ENCODE data around the gene SP4. TPM values are rescaled to one million over a fixed set of nuclear protein-coding genes. Genes with fewer than 3 reads are reported as not detected.

Gene SP4
- total and polyA plus RNA-seq, 5 donors from 2014 or later, result 14.9 to 43.5 (median 16.6) TPM

DNA sequence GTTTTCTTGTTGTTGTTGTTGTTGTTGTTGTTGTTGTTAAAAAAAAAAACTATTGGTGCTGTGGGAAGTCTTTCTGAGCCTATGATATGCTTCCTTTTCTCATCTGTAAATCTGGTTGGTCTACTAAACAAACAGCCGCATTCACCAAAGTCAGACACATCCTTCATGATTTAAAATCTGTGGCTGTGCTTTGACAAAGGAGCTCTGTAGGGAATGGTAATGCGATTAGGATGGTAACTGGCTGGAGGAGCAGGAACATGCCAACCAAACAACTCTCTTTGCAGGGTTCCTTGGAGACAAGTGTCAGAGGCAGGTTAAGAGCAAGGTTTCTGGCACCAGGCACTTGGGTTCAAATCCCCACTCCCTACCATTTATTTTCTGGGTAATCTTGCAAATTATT lies 14.9 kb upstream of the SP4 start:
- Mint-ChIP-seq H3K27me3 (peaks cover 14% of the 10 kb centered on the region), H3K27ac (peak overlapping the region; percentile 67 to 72 (median 70)), H3K36me3 (peaks cover 3% of the 10 kb centered on the region), H3K4me3 (peak overlapping the region; percentile 12 to 63 (median 47)), H3K4me1 (peaks cover 20 to 57% (median 42%) of the 10 kb centered on the region in 4 donors), H3K9me3 (peaks cover 0 to 6% (median 0%) of the 10 kb centered on the region in 7 donors)
- ATAC-seq (ENCODE audit: low read depth in 2 of 2) (no peak), DNase-seq (peak in 1 of 3 donors; percentile 7)
- Histone ChIP-seq H3K27me3 (ENCODE audit: control insufficient read depth, insufficient read depth, low read length) (peaks cover 2% of the 10 kb centered on the region), H3K27ac (ENCODE audit: insufficient read depth, low read length, poor library complexity, severe bottlenecking) (peak overlapping the region; percentile 42), H3K36me3 (ENCODE audit: control insufficient read depth, insufficient read depth, low read length) (no peaks in the 10 kb centered on the region), H3K9me3 (ENCODE audit: control insufficient read depth in 2 of 2, low read length in 2 of 2) (no peaks in the 10 kb centered on the region), H3K4me1 (ENCODE audit: control insufficient read depth, insufficient read depth, low read length, poor library complexity, severe bottlenecking) (peaks cover 18% of the 10 kb centered on the region), H3K4me3 (ENCODE audit: low read depth, low read length) (peak overlapping the region; percentile 48)

- peak overlapping the region; percentile 67 to 86 (median 72) for H3K27ac Mint-ChIP-seq
Observed at GRCh38 chr7:21413502-21413901, 14.4 kb upstream of the SP4 start.

DNA sequence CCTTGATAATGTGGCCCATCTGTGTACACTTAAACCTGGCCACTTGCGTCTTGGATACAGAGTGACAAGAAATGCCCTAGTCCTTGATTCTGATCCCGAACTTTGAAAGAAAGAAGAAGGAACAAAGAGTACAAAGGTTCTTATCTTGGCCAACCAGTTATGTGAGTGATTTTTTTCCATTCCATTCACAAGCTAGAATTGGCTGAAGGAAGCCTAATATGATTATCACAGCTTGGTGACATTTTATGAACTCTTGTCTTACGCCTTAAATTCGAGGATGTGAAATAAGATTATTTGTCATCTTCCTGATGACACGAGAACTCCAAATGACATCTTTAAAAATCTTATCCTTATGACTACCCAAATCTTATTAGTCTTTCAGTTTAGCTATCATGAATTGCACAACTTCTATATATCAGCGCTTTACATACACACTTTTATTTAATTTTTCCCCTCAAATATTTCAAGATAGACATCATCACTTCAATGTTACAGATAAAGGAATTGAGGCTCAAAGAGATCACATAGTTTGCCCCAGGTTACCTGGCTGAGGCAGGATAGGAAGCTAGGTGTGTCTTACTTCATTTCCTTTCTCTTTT lies 13.0 kb upstream of the SP4 start:
- H3K4me1 Mint-ChIP-seq, result peaks cover 20 to 57% (median 41%) of the 10 kb centered on the region in 4 donors
- H3K9me3 ChIP-seq (ENCODE audit: control insufficient read depth in 2 of 2, low read length in 2 of 2), result no peaks in the 10 kb centered on the region
- H3K36me3 Mint-ChIP-seq, result no peaks in the 10 kb centered on the region
- H3K27me3 ChIP-seq (ENCODE audit: control insufficient read depth, insufficient read depth, low read length), result no peaks in the 10 kb centered on the region
- H3K27ac ChIP-seq (ENCODE audit: insufficient read depth, low read length, poor library complexity, severe bottlenecking), result no peak overlapping the region
- DNase-seq, result no peak
- H3K36me3 ChIP-seq (ENCODE audit: control insufficient read depth, insufficient read depth, low read length), result no peaks in the 10 kb centered on the region
- peak overlapping the region in 1 of 4 donors; percentile 19 for H3K4me3 Mint-ChIP-seq
- peaks cover 0 to 2% (median 0%) of the 10 kb centered on the region in 7 donors for H3K9me3 Mint-ChIP-seq
- H3K4me3 ChIP-seq (ENCODE audit: low read depth, low read length), result no peak overlapping the region
- ATAC-seq (ENCODE audit: low read depth in 2 of 2), result no peak
- H3K27ac Mint-ChIP-seq, result no peak overlapping the region
- peaks cover 11% of the 10 kb centered on the region for H3K27me3 Mint-ChIP-seq
- H3K4me1 ChIP-seq (ENCODE audit: control insufficient read depth, insufficient read depth, low read length, poor library complexity, severe bottlenecking), result peaks cover 18% of the 10 kb centered on the region

More at GRCh38 chr7:21413502-21413901, 14.4 kb upstream of the SP4 start:
- peaks cover 0 to 5% (median 0%) of the 10 kb centered on the region in 7 donors for H3K9me3 Mint-ChIP-seq
- H3K27me3 ChIP-seq (ENCODE audit: control insufficient read depth, insufficient read depth, low read length), result no peaks in the 10 kb centered on the region
- H3K36me3 ChIP-seq (ENCODE audit: control insufficient read depth, insufficient read depth, low read length), result no peaks in the 10 kb centered on the region
- H3K9me3 ChIP-seq (ENCODE audit: control insufficient read depth in 2 of 2, low read length in 2 of 2), result no peaks in the 10 kb centered on the region
- peak overlapping the region in 1 of 4 donors; percentile 1 for H3K4me3 Mint-ChIP-seq
- peaks cover 20 to 59% (median 43%) of the 10 kb centered on the region in 4 donors for H3K4me1 Mint-ChIP-seq
- no peak overlapping the region for H3K4me3 ChIP-seq (ENCODE audit: low read depth, low read length)
- H3K4me1 ChIP-seq (ENCODE audit: control insufficient read depth, insufficient read depth, low read length, poor library complexity, severe bottlenecking), result peaks cover 18% of the 10 kb centered on the region
- H3K27me3 Mint-ChIP-seq, result peaks cover 10% of the 10 kb centered on the region
- no peaks in the 10 kb centered on the region for H3K36me3 Mint-ChIP-seq
- ATAC-seq (ENCODE audit: low read depth in 2 of 2) (no peak), DNase-seq (no peak)
- H3K27ac ChIP-seq (ENCODE audit: insufficient read depth, low read length, poor library complexity, severe bottlenecking), result no peak overlapping the region

DNA sequence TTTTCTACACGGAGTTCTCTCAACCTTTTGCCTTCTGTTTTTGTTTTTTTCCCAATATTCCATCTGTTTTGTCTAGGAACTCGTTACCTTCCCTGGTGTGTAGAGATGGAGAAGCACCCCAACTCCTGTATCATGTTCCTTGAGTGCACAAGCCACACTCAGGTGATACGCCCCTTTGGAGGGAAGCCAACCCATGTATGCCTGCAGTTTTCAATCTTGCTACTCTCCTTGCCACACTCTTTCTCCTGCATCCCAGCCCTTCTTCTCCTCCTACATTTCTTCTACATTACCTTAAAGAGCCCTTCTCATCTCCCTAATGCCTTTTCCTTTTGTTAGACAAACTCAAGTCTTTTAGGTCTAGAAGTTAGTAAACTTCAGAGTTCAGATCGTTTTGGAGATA lies 10.2 kb upstream of the SP4 start:
- H3K27ac Mint-ChIP-seq, result no peak overlapping the region
- no peak overlapping the region for H3K4me3 ChIP-seq (ENCODE audit: low read depth, low read length)
- H3K9me3 ChIP-seq (ENCODE audit: control insufficient read depth in 2 of 2, low read length in 2 of 2), result no peaks in the 10 kb centered on the region
- ATAC-seq (ENCODE audit: low read depth in 2 of 2) (no peak), DNase-seq (no peak)
- H3K27me3 ChIP-seq (ENCODE audit: control insufficient read depth, insufficient read depth, low read length), result no peaks in the 10 kb centered on the region
- H3K27me3 Mint-ChIP-seq, result peaks cover 6% of the 10 kb centered on the region
- peaks cover 0 to 2% (median 0%) of the 10 kb centered on the region in 7 donors for H3K9me3 Mint-ChIP-seq
- no peak overlapping the region for H3K27ac ChIP-seq (ENCODE audit: insufficient read depth, low read length, poor library complexity, severe bottlenecking)
- H3K36me3 Mint-ChIP-seq, result no peaks in the 10 kb centered on the region
- H3K4me1 Mint-ChIP-seq, result peaks cover 12 to 39% (median 28%) of the 10 kb centered on the region in 4 donors
- no peaks in the 10 kb centered on the region for H3K36me3 ChIP-seq (ENCODE audit: control insufficient read depth, insufficient read depth, low read length)
- peaks cover 12% of the 10 kb centered on the region for H3K4me1 ChIP-seq (ENCODE audit: control insufficient read depth, insufficient read depth, low read length, poor library complexity, severe bottlenecking)
- H3K4me3 Mint-ChIP-seq, result peak overlapping the region in 1 of 4 donors; percentile 2

DNA sequence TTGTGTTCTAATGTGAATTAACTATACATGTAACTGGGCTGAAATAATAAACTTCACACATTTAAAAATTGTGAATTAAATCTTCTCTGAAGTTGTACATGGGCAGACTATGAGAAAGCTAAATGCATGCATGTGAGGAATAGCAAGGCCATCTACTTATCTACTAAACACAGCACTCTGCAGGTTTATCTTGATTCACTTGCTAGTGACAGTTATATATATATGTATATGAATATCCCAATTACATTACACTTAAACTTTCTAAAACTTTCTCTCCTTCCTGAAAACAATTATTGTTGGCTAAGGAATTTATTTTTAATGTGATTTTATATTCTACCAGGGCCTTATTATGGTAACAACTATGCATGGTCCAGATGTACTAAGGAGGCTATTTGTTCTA lies 5.1 kb upstream of the SP4 start:
- no peak overlapping the region for H3K4me3 Mint-ChIP-seq
- DNase-seq (no peak), ATAC-seq (ENCODE audit: low read depth in 2 of 2) (no peak)
- no peak overlapping the region for H3K27ac Mint-ChIP-seq
- Histone ChIP-seq H3K4me3 (ENCODE audit: low read depth, low read length) (no peak overlapping the region), H3K9me3 (ENCODE audit: control insufficient read depth in 2 of 2, low read length in 2 of 2) (no peaks in the 10 kb centered on the region), H3K27me3 (ENCODE audit: control insufficient read depth, insufficient read depth, low read length) (no peaks in the 10 kb centered on the region), H3K4me1 (ENCODE audit: control insufficient read depth, insufficient read depth, low read length, poor library complexity, severe bottlenecking) (peaks cover 12% of the 10 kb centered on the region), H3K27ac (ENCODE audit: insufficient read depth, low read length, poor library complexity, severe bottlenecking) (no peak overlapping the region), H3K36me3 (ENCODE audit: control insufficient read depth, insufficient read depth, low read length) (no peaks in the 10 kb centered on the region)
- no peaks in the 10 kb centered on the region for H3K36me3 Mint-ChIP-seq
- H3K9me3 Mint-ChIP-seq, result no peaks in the 10 kb centered on the region
- H3K4me1 Mint-ChIP-seq, result peaks cover 6 to 21% (median 12%) of the 10 kb centered on the region in 4 donors
- H3K27me3 Mint-ChIP-seq, result peaks cover 10% of the 10 kb centered on the region

- Mint-ChIP-seq H3K4me3 (peak overlapping the region in 2 of 4 donors; percentile 33 to 79), H3K9me3 (no peaks in the 10 kb centered on the region), H3K27me3 (peaks cover 4% of the 10 kb centered on the region), H3K36me3 (peaks cover 14% of the 10 kb centered on the region), H3K27ac (no peak overlapping the region), H3K4me1 (peaks cover 17 to 40% (median 24%) of the 10 kb centered on the region in 4 donors)
- Histone ChIP-seq H3K36me3 (ENCODE audit: control insufficient read depth, insufficient read depth, low read length) (no peaks in the 10 kb centered on the region), H3K4me3 (ENCODE audit: low read depth, low read length) (no peak overlapping the region), H3K27me3 (ENCODE audit: control insufficient read depth, insufficient read depth, low read length) (no peaks in the 10 kb centered on the region), H3K4me1 (ENCODE audit: control insufficient read depth, insufficient read depth, low read length, poor library complexity, severe bottlenecking) (peaks cover 30% of the 10 kb centered on the region), H3K9me3 (ENCODE audit: control insufficient read depth in 2 of 2, low read length in 2 of 2) (no peaks in the 10 kb centered on the region), H3K27ac (ENCODE audit: insufficient read depth, low read length, poor library complexity, severe bottlenecking) (no peak overlapping the region)
- no peak for ATAC-seq (ENCODE audit: low read depth in 2 of 2)
- no peak for DNase-seq
Observed at GRCh38 chr7:21425290-21425689, 2.6 kb upstream of the SP4 start.

- H3K4me3 ChIP-seq (ENCODE audit: low read depth, low read length), result peak overlapping the region; percentile 68
- Mint-ChIP-seq H3K4me1 (peaks cover 23 to 48% (median 34%) of the 10 kb centered on the region in 4 donors), H3K9me3 (no peaks in the 10 kb centered on the region), H3K36me3 (peaks cover 18% of the 10 kb centered on the region), H3K27me3 (peaks cover 4% of the 10 kb centered on the region), H3K4me3 (peak overlapping the region; percentile 98 to 100 (median 100)), H3K27ac (peak overlapping the region in 2 of 3 donors; percentile 90 to 99)
- DNase-seq (no peak), ATAC-seq (ENCODE audit: low read depth in 2 of 2) (no peak)
- H3K27ac ChIP-seq (ENCODE audit: insufficient read depth, low read length, poor library complexity, severe bottlenecking), result peak overlapping the region; percentile 62
- H3K9me3 ChIP-seq (ENCODE audit: control insufficient read depth in 2 of 2, low read length in 2 of 2), result no peaks in the 10 kb centered on the region
- peaks cover 42% of the 10 kb centered on the region for H3K4me1 ChIP-seq (ENCODE audit: control insufficient read depth, insufficient read depth, low read length, poor library complexity, severe bottlenecking)
- H3K27me3 ChIP-seq (ENCODE audit: control insufficient read depth, insufficient read depth, low read length), result no peaks in the 10 kb centered on the region
- H3K36me3 ChIP-seq (ENCODE audit: control insufficient read depth, insufficient read depth, low read length), result no peaks in the 10 kb centered on the region
Observed at GRCh38 chr7:21426286-21427181, 1.3 kb upstream of the SP4 start.

Data from CD4-positive, CD25-positive, alpha-beta regulatory T cell (primary cell).